ENCODE data around the gene STX19. TPM values are rescaled to one million over a fixed set of nuclear protein-coding genes. Genes with fewer than 3 reads are reported as not detected.

The STX19 gene
- total RNA-seq, 1 experiment from 2014 or later, result not detected

- Histone ChIP-seq H3K27me3 (ENCODE audit: low read length) (no peaks in the 10 kb centered on the region), H4K20me1 (ENCODE audit: low read length) (0 out of 2 replicates have a peak, but pooled peaks cover 7% of the 10 kb centered on the region), H3K9me2 (replicated peaks; ENCODE audit: low read length) (no peaks in the 10 kb centered on the region), H3K4me2 (ENCODE audit: low read length) (no peak overlapping the region), H3K79me2 (ENCODE audit: low read length) (no peaks in the 10 kb centered on the region), H3K9me3 (ENCODE audit: low read length) (no peaks in the 10 kb centered on the region), H2AFZ (ENCODE audit: low read length) (no peak overlapping the region), H3K27ac (ENCODE audit: low read length) (no peak overlapping the region), H3K4me1 (ENCODE audit: insufficient read depth, low read length) (no peaks in the 10 kb centered on the region), H3K9ac (ENCODE audit: low read length) (no peak overlapping the region), H3K36me3 (ENCODE audit: low read depth, low read length) (no peaks in the 10 kb centered on the region), H3K4me3 (ENCODE audit: low read length) (no peak overlapping the region), H3F3A (ENCODE audit: low read length, unreplicated experiment) (no peaks in the 10 kb centered on the region)
- TF ChIP-seq EZH2phosphoT487 (IDR thresholded peaks at IDR 0.05; ENCODE audit: borderline replicate concordance, low read length) (no peak), CTCF (conservative IDR thresholded peaks at IDR 0.05; ENCODE audit: low read depth, low read length) (peak; percentile 79), EZH2 (IDR thresholded peaks at IDR 0.05; ENCODE audit: low read length, unreplicated experiment) (no peak)
- intact Hi-C loops (cut with micrococcal nuclease), result no loop called here
- CTCF ChIA-PET, result no interaction called here
- POLR2A ChIA-PET (ENCODE audit: unreplicated experiment), result no interaction called here
- DNase-seq (peak; percentile 84), ATAC-seq (peak; percentile 87)
- no TSS peak for BruUV-seq (replicated peaks)
Measured at GRCh38 chr3:94036909-94037507, 8.6 kb upstream of the STX19 start.

- no peaks in the 10 kb centered on the region for H3K27me3 ChIP-seq (ENCODE audit: low read length)
- H4K20me1 ChIP-seq (ENCODE audit: low read length), result peaks cover 9% of the 10 kb centered on the region; the same call in 1 of the 2 replicates
- H3K9me3 ChIP-seq (ENCODE audit: low read length), result no peaks in the 10 kb centered on the region
- peak; percentile 67 for ATAC-seq
- no peak overlapping the region for H2AFZ ChIP-seq (ENCODE audit: low read length)
- H3F3A ChIP-seq (ENCODE audit: low read length, unreplicated experiment), result no peaks in the 10 kb centered on the region
- peak overlapping the region; percentile 27 for H3K27ac ChIP-seq (ENCODE audit: low read length)
- no peaks in the 10 kb centered on the region for H3K79me2 ChIP-seq (ENCODE audit: low read length)
- 0 out of 2 replicates have a peak overlapping the region, but pooled peaks have one; percentile 0 for H3K9ac ChIP-seq (ENCODE audit: low read length)
- CTCF ChIA-PET, result interaction anchor here (0.6 kb wide), 2 partner anchors 42 to 404 kb away, joined by 3 to 7 read pairs; no protein-coding TSS in a partner anchor
- TF ChIP-seq CTCF (conservative IDR thresholded peaks at IDR 0.05; ENCODE audit: low read depth, low read length), result no peak
- TF ChIP-seq EZH2phosphoT487 (IDR thresholded peaks at IDR 0.05; ENCODE audit: borderline replicate concordance, low read length), result no peak
- TF ChIP-seq EZH2 (IDR thresholded peaks at IDR 0.05; ENCODE audit: low read length, unreplicated experiment), result no peak
- peaks cover 34% of the 10 kb centered on the region for H3K4me1 ChIP-seq (ENCODE audit: insufficient read depth, low read length)
- no peaks in the 10 kb centered on the region for H3K9me2 ChIP-seq (replicated peaks; ENCODE audit: low read length)
- H3K4me3 ChIP-seq (ENCODE audit: low read length), result no peak overlapping the region
- POLR2A ChIA-PET (ENCODE audit: unreplicated experiment), result interaction anchor here (0.7 kb wide), 1 partner anchor 35 kb away, joined by 7 read pairs; no protein-coding TSS in a partner anchor
- intact Hi-C loops (cut with micrococcal nuclease), result no loop called here
- BruUV-seq (replicated peaks), result no TSS peak
- no peaks in the 10 kb centered on the region for H3K36me3 ChIP-seq (ENCODE audit: low read depth, low read length)
- peak; percentile 41 for DNase-seq
- H3K4me2 ChIP-seq (ENCODE audit: low read length), result peak overlapping the region; percentile 57
Measured at GRCh38 chr3:94026623-94027022, 1.8 kb downstream of the STX19 start.

- no TSS peak for BruUV-seq (replicated peaks)
- intact Hi-C loops (cut with micrococcal nuclease), result loop anchor here (1.0 kb wide), 1 partner anchor 20 kb away; no protein-coding TSS in a partner anchor
- H2AFZ ChIP-seq (ENCODE audit: low read length), result no peak overlapping the region
- H3K79me2 ChIP-seq (ENCODE audit: low read length), result no peaks in the 10 kb centered on the region
- no peaks in the 10 kb centered on the region for H3K27me3 ChIP-seq (ENCODE audit: low read length)
- H4K20me1 ChIP-seq (ENCODE audit: low read length), result peaks cover 9% of the 10 kb centered on the region; the same call in 1 of the 2 replicates
- ChIA-PET POLR2A (ENCODE audit: unreplicated experiment) (interaction anchor here (0.7 kb wide), 1 partner anchor 40 kb away, joined by 4 read pairs; no protein-coding TSS in a partner anchor), CTCF (no interaction called here)
- no peak overlapping the region for H3K27ac ChIP-seq (ENCODE audit: low read length)
- TF ChIP-seq EZH2phosphoT487 (IDR thresholded peaks at IDR 0.05; ENCODE audit: borderline replicate concordance, low read length) (no peak), CTCF (conservative IDR thresholded peaks at IDR 0.05; ENCODE audit: low read depth, low read length) (no peak), EZH2 (IDR thresholded peaks at IDR 0.05; ENCODE audit: low read length, unreplicated experiment) (no peak)
- no peak overlapping the region for H3K9ac ChIP-seq (ENCODE audit: low read length)
- ATAC-seq (peak; percentile 45), DNase-seq (peak; percentile 9)
- H3K36me3 ChIP-seq (ENCODE audit: low read depth, low read length), result no peaks in the 10 kb centered on the region
- H3K9me3 ChIP-seq (ENCODE audit: low read length), result no peaks in the 10 kb centered on the region
- no peak overlapping the region for H3K4me2 ChIP-seq (ENCODE audit: low read length)
- no peaks in the 10 kb centered on the region for H3F3A ChIP-seq (ENCODE audit: low read length, unreplicated experiment)
- peaks cover 34% of the 10 kb centered on the region for H3K4me1 ChIP-seq (ENCODE audit: insufficient read depth, low read length)
- no peaks in the 10 kb centered on the region for H3K9me2 ChIP-seq (replicated peaks; ENCODE audit: low read length)
- H3K4me3 ChIP-seq (ENCODE audit: low read length), result no peak overlapping the region
Measured at GRCh38 chr3:94024385-94024784, 4.0 kb downstream of the STX19 start.
